K562 (cell line): ENCODE measurements around the gene RABL6. TPM values are rescaled to one million over a fixed set of nuclear protein-coding genes. Genes with fewer than 3 reads are reported as not detected.
A peak's percentile ranks its signal among the peaks of the same experiment; 100 is the strongest.
"Not testable (repeated sequence)": the region's sequence is repeated elsewhere in the genome, so short reads cannot be mapped to it uniquely, and the experiment has no call there.

ENCODE experiments used
- BRD9 ChIP-seq: fragments of 450-650 bp; IDR thresholded peaks from 2 replicates; pipeline ENCODE4 v1.6.1; 2018; ENCODE audit warnings: low read depth; ENCODE audit not compliant: partially characterized antibody
- EP400 ChIP-seq: fragments of 450-650 bp; IDR thresholded peaks from 2 replicates; pipeline ENCODE4 v1.6.1; 2017; ENCODE audit warnings: antibody characterized with exemption, mild to moderate bottlenecking, moderate library complexity
- FOXK2 ChIP-seq, 2 experiments: fragments of 450-650 bp; IDR thresholded peaks in 1 of 2; conservative IDR thresholded peaks in 1 of 2; 2 replicates each; pipeline ENCODE4 v1.6.1; 2016; ENCODE audit warnings: low read depth in 2 of 2, mild to moderate bottlenecking in 1 of 2
- GATA2 ChIP-seq: sonication (generic); formaldehyde crosslinking; IDR thresholded peaks from 2 replicates; pipeline ENCODE4 v1.4.0; 2020; ENCODE audit warnings: mild to moderate bottlenecking, missing genetic modification reagents
- LCOR ChIP-seq: sonication (generic); formaldehyde crosslinking; IDR thresholded peaks from 2 replicates; pipeline ENCODE4 v1.8.0; 2022; ENCODE audit warnings: mild to moderate bottlenecking, missing genetic modification reagents
- MLLT1 ChIP-seq, 2 experiments: fragments of 450-650 bp; IDR thresholded peaks; 2 replicates each; pipeline ENCODE4 v1.6.1; 2016
- NCOA1 ChIP-seq: fragments of 450-650 bp; IDR thresholded peaks from 2 replicates; pipeline ENCODE4 v1.6.1; 2016; ENCODE audit warnings: low read depth
- PHF8 ChIP-seq: fragments of 200-600 bp; sonication (generic); IDR thresholded peaks from 2 replicates; pipeline ENCODE4 v1.6.1; 2012; ENCODE audit warnings: mixed run types, mild to moderate bottlenecking, inconsistent platforms, low read length, moderate library complexity, borderline replicate concordance
- POLR2AphosphoS5 ChIP-seq: IDR thresholded peaks from 2 replicates; pipeline ENCODE4 v1.6.1; 2011; ENCODE audit warnings: mild to moderate bottlenecking, low read depth, low read length, moderate library complexity; ENCODE audit not compliant: control insufficient read depth, insufficient read depth
- POLR2B ChIP-seq: fragments of 450-650 bp; IDR thresholded peaks from 2 replicates; pipeline ENCODE4 v1.6.1; 2018; ENCODE audit warnings: low read depth; ENCODE audit not compliant: partially characterized antibody
- SMARCA4 ChIP-seq: fragments of 450-650 bp; IDR thresholded peaks from 2 replicates; pipeline ENCODE4 v1.6.1; 2016
- TEAD4 ChIP-seq, 2 experiments: sonication (generic) in 1 of 2; formaldehyde crosslinking in 1 of 2; IDR thresholded peaks; 2 replicates each; pipeline versions ENCODE4 v1.6.1 to v1.8.0; 2012 to 2022; ENCODE audit warnings: borderline replicate concordance in 1 of 2, inconsistent platforms in 1 of 2, low read length in 1 of 2, mild to moderate bottlenecking in 1 of 2, missing genetic modification reagents in 1 of 2
- TFAP4 ChIP-seq: sonication (generic); formaldehyde crosslinking; IDR thresholded peaks from 2 replicates; pipeline ENCODE4 v1.8.0; 2022; ENCODE audit warnings: missing genetic modification reagents, mild to moderate bottlenecking, moderate library complexity, borderline replicate concordance
- ZBTB2 ChIP-seq: fragments of 450-650 bp; IDR thresholded peaks from 2 replicates; pipeline ENCODE4 v1.6.1; 2016; ENCODE audit warnings: antibody characterized with exemption
- ZBTB9 ChIP-seq: fragments of 450-650 bp; formaldehyde crosslinking; IDR thresholded peaks from 2 replicates; pipeline ENCODE4 v1.4.0; 2020; ENCODE audit warnings: mild to moderate bottlenecking, moderate library complexity
- ZFX ChIP-seq: sonication (generic); formaldehyde crosslinking; IDR thresholded peaks from 2 replicates; pipeline ENCODE4 v1.8.0; 2022; ENCODE audit warnings: mild to moderate bottlenecking, missing genetic modification reagents, moderate library complexity
- polyA plus RNA-seq, 8 experiments: library from polyadenylated mRNA; depleted of rRNA in 4 of 8; stranded (reverse) in 5 of 8; unstranded in 3 of 8; fragments of >200 nt; fragmentation: Nextera tagmentation in 2 of 8; fragmentation: Illumina TruSeq in 1 of 8; extraction: Ambion mirVana in 2 of 8; extraction: Trizol in 1 of 8; gene quantifications; 2 replicates each; pipeline versions ENCODE4 v1.2.1 to v1.2.3, GENCODE V29; 2011 to 2014; ENCODE audit warnings: inconsistent platforms in 1 of 8, missing spikeins in 1 of 8
- total RNA-seq, 7 experiments: library from RNA; depleted of rRNA in 6 of 7; stranded (reverse); fragments of >200 nt in 6 of 7; fragmentation: Illumina TruSeq in 2 of 7; extraction: Trizol in 2 of 7; gene quantifications; 2 replicates each; pipeline versions ENCODE4 v1.2.1 to v1.2.3, GENCODE V29; 2011 to 2021; ENCODE audit warnings: low replicate concordance in 1 of 7

RABL6 gene
- total and polyA plus RNA-seq, 9 of the 15 experiments (the other 6 are each of a cell fraction or from before 2014, with no cell fraction given): 5.6 to 181 (median 84.5) TPM

GRCh38 chr9:136788644-136789522 is 18.9 kb upstream of the RABL6 start (continued):
- TF ChIP-seq ZBTB2: peak; percentile 50; the same call in 1 of the 2 replicates
- peak; percentile 2 to 40; a peak in 1 of 4 replicates for TF ChIP-seq FOXK2 (conservative IDR thresholded peaks at IDR 0.05 in 1 of 2, IDR thresholded peaks at IDR 0.05 in 1 of 2; ENCODE audit: low read depth in 2 of 2)
- peak; percentile 69 for TF ChIP-seq TEAD4 (IDR thresholded peaks at IDR 0.05; ENCODE audit: low read length)
- TF ChIP-seq TEAD4 (CRISPR knock-in tag; IDR thresholded peaks at IDR 0.05; ENCODE audit: borderline replicate concordance): not testable (repeated sequence)
- peak; percentile 51; the same call in 1 of the 2 replicates for TF ChIP-seq ZBTB9
- peak; percentile 28; the same call in 1 of the 2 replicates for TF ChIP-seq POLR2AphosphoS5
- peak; percentile 64 for TF ChIP-seq ZFX (CRISPR knock-in tag)
- peak; percentile 29; the same call in 1 of the 2 replicates for TF ChIP-seq TFAP4 (CRISPR knock-in tag)
- peak; percentile 29 for TF ChIP-seq POLR2B
- TF ChIP-seq SMARCA4: peak; percentile 80
- peak; percentile 64 for TF ChIP-seq GATA2
- TF ChIP-seq BRD9: peak; percentile 48
- 0 out of 2 replicates have a peak, but pooled peaks have one; percentile 47 for TF ChIP-seq LCOR
- TF ChIP-seq MLLT1 (IDR thresholded peaks at IDR 0.05): peak in 1 of 2 experiments; percentile 17; a peak in 1 of 4 replicates
- peak; percentile 28; the same call in 1 of the 2 replicates for TF ChIP-seq EP400
- TF ChIP-seq NCOA1: 0 out of 2 replicates have a peak, but pooled peaks have one; percentile 17
- TF ChIP-seq PHF8: peak; percentile 24; the same call in 1 of the 2 replicates
